Esophagus squamous epithelium (tissue), 5 donors: Measurements from ENCODE around the gene SULT1A2. TPM values are rescaled to one million over a fixed set of nuclear protein-coding genes. Genes with fewer than 3 reads are reported as not detected.
"Not testable (repeated sequence)": the region's sequence is repeated elsewhere in the genome, so short reads cannot be mapped to it uniquely, and the experiment has no call there.

Experiments
- DNase-seq: peaks from one replicate; lab custom pipeline; 2025; lab: John Stamatoyannopoulos, UW
- H3K27ac ChIP-seq, 4 donors: fragments of 200-600 bp; sonication (generic); one replicate each; pipeline ENCODE4 v1.5.1; 2016 to 2019; ENCODE audit warnings: mild to moderate bottlenecking in 1 of 4
- H3K27me3 ChIP-seq, 4 donors: fragments of 200-600 bp; sonication (generic); 1 replicate in 3 of 4; 2 replicates in 1 of 4; pipeline versions ENCODE4 v1.5.1 to v1.6.0; 2017 to 2021; ENCODE audit warnings: antibody characterized with exemption in 1 of 4
- H3K36me3 ChIP-seq, 3 donors: fragments of 200-600 bp; sonication (generic); one replicate each; pipeline ENCODE4 v1.5.1; 2016 to 2019
- H3K4me1 ChIP-seq, 3 donors: fragments of 200-600 bp; sonication (generic); one replicate each; pipeline ENCODE4 v1.5.1; 2017 to 2019
- H3K4me3 ChIP-seq, 4 donors: fragments of 200-600 bp; sonication (generic); 1 replicate in 3 of 4; 2 replicates in 1 of 4; pipeline ENCODE4 v1.5.1; 2016 to 2019; ENCODE audit warnings: mild to moderate bottlenecking in 2 of 4, moderate library complexity in 1 of 4
- H3K9me3 ChIP-seq, 3 donors: fragments of 200-600 bp; sonication (generic); one replicate each; pipeline ENCODE4 v1.5.1; 2016 to 2019
- CTCF ChIP-seq, 6 experiments: fragments of 450-650 bp in 4 of 6; fragments of 200-600 bp in 2 of 6; sonication (generic) in 2 of 6; IDR thresholded peaks; one replicate each; pipeline ENCODE4 v1.5.1; 2016 to 2019; ENCODE audit warnings: antibody characterized with exemption in 6 of 6, mild to moderate bottlenecking in 4 of 6, moderate library complexity in 4 of 6
- POLR2A ChIP-seq, 4 donors: fragments of 450-650 bp; IDR thresholded peaks; one replicate each; pipeline ENCODE4 v1.6.1; 2017; ENCODE audit warnings: antibody characterized with exemption in 4 of 4, mild to moderate bottlenecking in 4 of 4, moderate library complexity in 3 of 4
- WGBS, 2 donors: methylation state at CpG; one replicate each; pipeline ENCODE4 v1.1.5; 2018; 5-methylcytosine and 5-hydroxymethylcytosine counted together
- intact Hi-C: fragments of 100-400 bp; cut with DNase I; formaldehyde crosslinking; loops from one replicate; pipeline ENCODE4 v1.15.0; 2022
- total RNA-seq, 4 donors: library from RNA; depleted of rRNA; stranded (reverse); fragments of >200 nt; gene quantifications; one replicate each; pipeline ENCODE4 v1.1.0, GENCODE V29; 2016
- donor health status: DM: yes; HTN: yes; CAD: no.

SULT1A2 gene
- total RNA-seq, 4 donors from 2014 or later = 0.26 to 0.49 (median 0.38) TPM; not detected in 1

DNA sequence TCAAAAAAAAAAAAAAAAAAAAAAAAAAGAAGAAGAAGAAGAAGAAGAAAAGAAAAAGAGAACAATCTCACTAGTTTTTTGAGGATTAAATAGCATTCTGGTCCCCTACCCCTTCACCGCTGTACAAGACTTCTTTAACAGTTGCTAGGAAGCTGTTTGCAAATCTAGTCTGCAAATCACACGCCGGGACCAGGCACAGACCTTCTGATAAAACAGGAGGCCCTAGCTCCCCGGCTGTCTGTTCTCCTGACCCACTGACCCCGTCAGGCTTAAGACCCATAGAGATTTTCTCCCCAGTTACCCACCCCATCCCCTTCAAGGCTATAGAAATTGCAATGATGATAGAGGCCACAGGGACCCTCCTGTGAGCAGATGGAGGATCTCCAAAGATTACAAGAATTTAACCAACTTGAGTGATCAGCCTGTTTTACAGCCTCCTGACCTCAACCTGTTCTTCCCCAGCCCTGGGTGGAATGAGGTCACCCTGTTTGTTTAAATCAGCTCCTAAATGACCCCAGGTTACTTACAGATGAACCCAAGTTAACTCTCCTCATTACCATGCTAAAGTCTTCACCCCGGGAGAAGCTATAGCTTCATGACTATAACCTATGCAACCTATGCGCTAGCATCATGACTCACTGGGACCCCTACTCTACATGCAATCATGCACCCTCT is 24.8 kb upstream of the SULT1A2 start:
- Histone ChIP-seq H3K4me3 (no peak overlapping the region), H3K36me3 (peaks cover 0 to 4% (median 0%) of the 10 kb centered on the region in 3 donors), H3K27me3 (peaks cover 0 to 7% (median 0%) of the 10 kb centered on the region in 4 donors), H3K4me1 (peaks cover 7 to 25% (median 7%) of the 10 kb centered on the region in 3 donors), H3K9me3 (no peaks in the 10 kb centered on the region), H3K27ac (no peak overlapping the region)
- TF ChIP-seq CTCF (IDR thresholded peaks at IDR 0.05) = no peak
- TF ChIP-seq POLR2A (IDR thresholded peaks at IDR 0.05) = no peak
- intact Hi-C loops = no loop called here
- 81 to 82% methylated on average over 7 of the region's 7 CpGs for WGBS, 2 donors
- no peak for DNase-seq

- peaks cover 7 to 25% (median 7%) of the 10 kb centered on the region in 3 donors for H3K4me1 ChIP-seq
- 89% methylated on average over 1 of the region's 1 CpG; no CpG with 5 or more reads in 1 of the 2 donors for WGBS, 2 donors
- H3K9me3 ChIP-seq, H3K27ac ChIP-seq, H3K4me3 ChIP-seq, intact Hi-C loops, DNase-seq, H3K36me3 ChIP-seq, H3K27me3 ChIP-seq: not testable (repeated sequence)
These were observed 23.5 kb upstream of the SULT1A2 start for GRCh38 chr16:28620316-28620715.

GRCh38 chr16:28617874-28618273 is 21.0 kb upstream of the SULT1A2 start:
- H3K27ac ChIP-seq = no peak overlapping the region
- H3K36me3 ChIP-seq = peaks cover 0 to 4% (median 0%) of the 10 kb centered on the region in 3 donors
- DNase-seq = no peak
- H3K9me3 ChIP-seq = no peaks in the 10 kb centered on the region
- no peak for TF ChIP-seq POLR2A (IDR thresholded peaks at IDR 0.05)
- TF ChIP-seq CTCF (IDR thresholded peaks at IDR 0.05) = no peak
- 40 to 49% methylated on average over 4 of the region's 4 CpGs for WGBS, 2 donors
- peaks cover 0 to 14% (median 6%) of the 10 kb centered on the region in 3 donors for H3K4me1 ChIP-seq
- H3K27me3 ChIP-seq = peaks cover 0 to 6% (median 0%) of the 10 kb centered on the region in 4 donors
- intact Hi-C loops = no loop called here
- no peak overlapping the region for H3K4me3 ChIP-seq

- 66 to 67% methylated on average over 7 of the region's 7 CpGs for WGBS, 2 donors
- intact Hi-C loops = no loop called here
- no peak overlapping the region for H3K27ac ChIP-seq
- no peak overlapping the region for H3K4me3 ChIP-seq
- no peaks in the 10 kb centered on the region for H3K9me3 ChIP-seq
- TF ChIP-seq POLR2A (IDR thresholded peaks at IDR 0.05) (no peak), CTCF (IDR thresholded peaks at IDR 0.05) (no peak)
- H3K36me3 ChIP-seq = peaks cover 0 to 4% (median 0%) of the 10 kb centered on the region in 3 donors
- H3K4me1 ChIP-seq = peaks cover 0 to 2% (median 0%) of the 10 kb centered on the region in 3 donors
- no peak for DNase-seq
- peaks cover 0 to 6% (median 0%) of the 10 kb centered on the region in 4 donors for H3K27me3 ChIP-seq
These were observed 19.8 kb upstream of the SULT1A2 start for GRCh38 chr16:28616636-28617035.

GRCh38 chr16:28616224-28616577 is 19.4 kb upstream of the SULT1A2 start:
- H3K36me3 ChIP-seq, intact Hi-C loops, H3K4me1 ChIP-seq, H3K27me3 ChIP-seq, H3K9me3 ChIP-seq, H3K4me3 ChIP-seq, H3K27ac ChIP-seq, DNase-seq: not testable (repeated sequence)
- 72 to 86% methylated on average over 5 to 7 of the region's 7 CpGs for WGBS, 2 donors

DNA sequence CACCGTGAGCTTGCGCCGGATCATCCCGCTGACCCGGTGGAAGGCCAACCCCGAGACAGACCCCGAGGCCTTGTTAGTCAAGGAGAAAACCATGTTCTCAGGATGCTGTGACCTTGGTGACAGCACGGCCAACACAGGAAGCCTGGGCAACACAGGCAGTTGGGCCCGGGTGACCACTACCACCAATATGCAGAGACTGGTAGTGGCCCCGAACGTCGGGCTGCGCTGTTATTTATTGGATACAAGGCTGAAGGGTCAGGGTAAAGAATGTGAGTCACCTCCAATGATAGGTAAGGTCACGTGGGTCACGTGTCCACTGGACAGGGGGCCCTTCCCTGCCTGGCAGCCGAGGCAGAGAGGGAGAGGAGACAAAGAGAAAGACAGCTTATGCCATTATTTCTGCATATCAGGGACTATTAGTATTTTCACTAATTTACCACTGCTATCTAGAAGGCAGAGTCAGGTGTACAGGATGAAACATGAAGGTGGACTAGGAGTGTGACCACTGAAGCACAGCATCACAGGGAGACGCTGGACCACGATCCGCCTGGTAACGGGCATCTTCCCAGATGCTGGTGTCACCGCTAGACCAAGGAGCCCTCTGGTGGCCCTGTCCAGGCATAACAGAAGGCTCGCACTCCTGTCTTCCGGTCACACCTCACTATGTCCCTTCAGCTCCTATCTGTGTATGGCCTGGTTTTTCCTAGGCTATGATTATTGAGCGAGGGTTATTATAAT is 18.8 kb upstream of the SULT1A2 start:
- H3K4me1 ChIP-seq, DNase-seq, H3K4me3 ChIP-seq, H3K36me3 ChIP-seq, H3K27me3 ChIP-seq, intact Hi-C loops, H3K9me3 ChIP-seq, H3K27ac ChIP-seq: not testable (repeated sequence)
- WGBS, 2 donors = 44 to 51% methylated on average over 10 to 12 of the region's 24 CpGs
- TF ChIP-seq CTCF (IDR thresholded peaks at IDR 0.05) = peak; percentile 37 to 72 (median 62)

DNA sequence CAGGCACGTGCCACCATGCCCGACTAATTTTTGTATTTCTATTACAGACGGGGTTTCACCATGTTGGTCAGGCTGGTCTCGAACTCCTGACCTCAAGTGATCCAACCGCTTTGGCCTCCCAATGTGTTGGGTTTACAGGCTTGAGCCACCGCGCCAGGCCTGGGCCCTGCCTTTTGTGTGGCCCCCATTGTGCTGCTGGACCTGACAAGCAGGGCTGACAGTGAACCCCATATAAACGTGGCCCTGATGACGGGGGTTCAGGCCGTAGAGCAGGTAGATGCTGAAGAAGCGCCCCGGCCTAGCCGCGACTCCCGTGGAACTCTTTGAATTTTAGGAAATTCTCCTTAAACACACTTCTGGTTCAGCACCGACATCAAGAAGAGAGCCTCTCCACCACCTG is 17.7 kb upstream of the SULT1A2 start:
- H3K4me3 ChIP-seq, H3K27ac ChIP-seq, H3K36me3 ChIP-seq, H3K27me3 ChIP-seq, intact Hi-C loops, H3K9me3 ChIP-seq, DNase-seq: not testable (repeated sequence)
- WGBS, 2 donors = 84% methylated on average over 11 of the region's 16 CpGs; no CpG with 5 or more reads in 1 of the 2 donors
- peaks cover 0 to 15% (median 4%) of the 10 kb centered on the region in 3 donors for H3K4me1 ChIP-seq

DNA sequence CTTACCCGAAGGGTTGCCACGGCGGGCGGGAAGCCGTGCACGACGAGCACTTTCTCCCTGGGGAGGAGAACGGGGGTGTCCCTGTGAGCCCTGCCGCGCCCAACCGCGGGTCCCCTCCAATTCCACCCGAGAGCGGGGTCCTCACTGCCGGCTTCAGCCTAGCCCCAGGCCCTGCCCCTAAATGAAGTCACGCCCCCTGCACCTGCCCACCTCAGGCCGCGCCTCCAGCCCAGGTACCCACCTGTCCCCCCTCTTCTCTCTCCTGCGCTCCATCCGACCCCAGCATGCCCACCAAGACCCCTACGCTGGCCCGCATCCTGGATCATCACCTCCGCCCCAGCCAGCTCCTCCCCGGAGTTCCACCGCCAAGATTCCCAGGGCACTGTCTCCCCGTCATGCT is 17.1 kb upstream of the SULT1A2 start:
- not testable (repeated sequence) for H3K27ac ChIP-seq

More for the DNA sequence above, 17.1 kb upstream of the SULT1A2 start:
- DNase-seq, H3K27me3 ChIP-seq, H3K9me3 ChIP-seq, H3K4me3 ChIP-seq, intact Hi-C loops, H3K36me3 ChIP-seq: not testable (repeated sequence)
- WGBS, 2 donors = no CpG with 5 or more reads among the region's 26 CpGs
- peaks cover 0 to 21% (median 4%) of the 10 kb centered on the region in 3 donors for H3K4me1 ChIP-seq
